Activated CD8-positive, alpha-beta T cell treated with anti-CD3 and anti-CD28 coated beads, Interleukin-2, amount 10 ng/mL, durations not matched to agents 7 days and 5 days (primary cell): ENCODE measurements around the gene CPA5. TPM values are rescaled to one million over a fixed set of nuclear protein-coding genes. Genes with fewer than 3 reads are reported as not detected.

Experiments
- ATAC-seq: fragments of 150-1000 bp; cut with Tn5 transposase; one replicate; pipeline ENCODE4 v1.10.0; 2021; ENCODE audit warnings: moderate library complexity
- CTCF ChIA-PET: fragments of 350-600 bp; sonication (Branson Sonifier 250); formaldehyde crosslinking; loops from one replicate; lab custom pipeline; 2021; ENCODE audit warnings: antibody characterized with exemption; lab: Charles Lee
- POLR2A ChIA-PET: fragments of 350-600 bp; sonication (Branson Sonifier 250); formaldehyde crosslinking; loops from one replicate; lab custom pipeline; 2021; ENCODE audit warnings: antibody characterized with exemption; lab: Charles Lee
- DNase-seq: peaks from one replicate; pipeline ENCODE4 v3.0.0-alpha.2; 2020
- H3K27ac Mint-ChIP-seq: one replicate; pipeline ENCODE4 v1.8.0; 2021; ENCODE audit warnings: mild to moderate bottlenecking, mixed read lengths
- H3K27me3 Mint-ChIP-seq: one replicate; pipeline ENCODE4 v1.8.0; 2021; ENCODE audit warnings: low read depth, mixed read lengths
- H3K36me3 Mint-ChIP-seq: one replicate; pipeline ENCODE4 v1.8.0; 2021; ENCODE audit warnings: low read depth, mixed read lengths
- H3K4me1 Mint-ChIP-seq: one replicate; pipeline ENCODE4 v1.8.0; 2021; ENCODE audit warnings: low read depth, mixed read lengths
- H3K4me3 Mint-ChIP-seq: one replicate; pipeline ENCODE4 v1.8.0; 2021; ENCODE audit warnings: mild to moderate bottlenecking, mixed read lengths
- H3K9me3 Mint-ChIP-seq: one replicate; pipeline ENCODE4 v1.8.0; 2022; ENCODE audit warnings: mixed read lengths; ENCODE audit not compliant: insufficient read depth
- total RNA-seq, 2 experiments: library from RNA; stranded (reverse); gene quantifications; one replicate each; pipeline ENCODE4 v1.2.3, GENCODE V29; 2021

Gene CPA5
- total RNA-seq, 2 experiments from 2014 or later: 0.31 TPM; not detected in 1

DNA sequence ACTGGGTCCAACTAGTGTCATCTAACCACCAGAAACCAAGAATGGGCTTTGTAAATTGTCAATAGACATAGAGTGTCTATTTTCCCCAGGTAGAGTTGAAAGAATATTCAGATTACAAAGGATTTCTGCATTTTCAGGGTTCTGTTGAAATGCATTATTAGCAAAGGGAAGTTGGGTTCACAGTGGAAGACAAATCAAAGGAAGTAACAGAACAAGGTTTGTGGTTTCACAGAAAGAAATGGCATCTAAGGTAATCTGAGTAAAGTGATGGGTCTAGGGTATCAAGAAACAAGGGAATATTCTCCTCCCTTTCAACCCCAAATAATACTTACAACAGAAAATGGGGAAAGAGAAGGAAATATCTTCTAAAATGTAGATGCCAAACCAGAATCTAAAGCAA is 70.4 kb downstream of the CPA5 start:
- peaks cover 47% of the 10 kb centered on the region for H3K36me3 Mint-ChIP-seq
- peak overlapping the region; percentile 44 for H3K4me3 Mint-ChIP-seq
- ChIA-PET POLR2A (no interaction called here), CTCF (interaction anchor here (1.6 kb wide), 1 partner anchor 21 kb away, joined by 5 read pairs; no protein-coding TSS in a partner anchor)
- peaks cover 69% of the 10 kb centered on the region for H3K4me1 Mint-ChIP-seq
- no peaks in the 10 kb centered on the region for H3K27me3 Mint-ChIP-seq
- no peak for DNase-seq
- ATAC-seq: peak; percentile 38
- H3K27ac Mint-ChIP-seq: peak overlapping the region; percentile 72
- H3K9me3 Mint-ChIP-seq: no peaks in the 10 kb centered on the region

DNA sequence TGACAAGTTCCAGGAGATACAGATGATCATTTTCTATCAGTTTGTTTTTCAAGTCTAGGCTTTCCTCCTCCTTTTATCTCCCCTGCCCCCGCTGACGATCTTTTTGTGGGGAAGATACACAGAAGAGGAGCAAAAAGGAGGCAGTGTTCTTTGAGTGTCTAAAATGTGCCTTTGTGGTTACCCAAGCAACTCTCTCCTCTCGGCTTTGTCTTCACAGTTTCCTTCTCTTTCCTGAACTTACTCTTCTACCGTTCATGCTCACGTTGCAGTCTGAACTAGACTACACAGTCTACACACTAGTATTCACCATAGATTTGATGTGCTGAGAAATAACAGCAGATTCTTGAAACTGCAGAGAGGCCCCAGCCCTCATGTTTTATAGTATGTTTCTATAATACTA is 72.6 kb downstream of the CPA5 start:
- Mint-ChIP-seq H3K9me3 (no peaks in the 10 kb centered on the region), H3K27ac (peak overlapping the region; percentile 96), H3K4me3 (peak overlapping the region; percentile 64), H3K36me3 (peaks cover 41% of the 10 kb centered on the region), H3K27me3 (no peaks in the 10 kb centered on the region), H3K4me1 (peaks cover 78% of the 10 kb centered on the region)
- DNase-seq (peak; percentile 45), ATAC-seq (peak; percentile 71)
- CTCF ChIA-PET: interaction anchor here (1.2 to 2.7 kb wide), 2 partner anchors 23 to 69 kb away, joined by 3 to 8 read pairs; no protein-coding TSS in a partner anchor
- POLR2A ChIA-PET: interaction anchor here (0.6 to 1.5 kb wide), 2 partner anchors 12 to 23 kb away, joined by 3 read pairs; no protein-coding TSS in a partner anchor

DNA sequence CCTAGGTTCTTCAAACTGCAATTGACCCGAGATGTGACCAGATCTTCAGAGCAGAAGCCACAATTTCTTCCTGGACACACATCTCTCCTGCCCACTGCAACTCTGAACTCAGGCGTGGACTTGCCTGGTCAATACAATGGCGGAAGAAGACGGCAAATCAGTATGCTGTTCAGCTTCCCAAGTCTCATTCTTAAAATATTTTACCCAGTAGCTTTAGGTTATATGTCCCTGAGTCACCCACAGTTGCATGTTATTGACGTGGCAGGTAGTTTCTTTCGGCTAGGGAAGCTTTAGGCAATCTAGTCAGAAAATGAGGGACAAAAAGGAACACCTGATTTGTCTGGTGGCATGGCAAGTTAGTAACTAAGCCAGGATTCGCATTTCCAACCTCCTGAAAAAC is 73.7 kb downstream of the CPA5 start:
- H3K9me3 Mint-ChIP-seq: no peaks in the 10 kb centered on the region
- ChIA-PET CTCF (interaction anchor here (0.7 to 2.7 kb wide), 3 partner anchors 20 to 68 kb away, joined by 3 to 8 read pairs (median 3); no protein-coding TSS in a partner anchor), POLR2A (interaction anchor here (1.5 kb wide), 1 partner anchor 24 kb away, joined by 3 read pairs; no protein-coding TSS in a partner anchor)
- peak overlapping the region; percentile 96 for H3K27ac Mint-ChIP-seq
- peaks cover 38% of the 10 kb centered on the region for H3K36me3 Mint-ChIP-seq
- ATAC-seq (no peak), DNase-seq (no peak)
- no peak overlapping the region for H3K4me3 Mint-ChIP-seq
- H3K4me1 Mint-ChIP-seq: peaks cover 83% of the 10 kb centered on the region
- H3K27me3 Mint-ChIP-seq: no peaks in the 10 kb centered on the region

Other genes starting within 250 kb of the CPA5 start
- gene TMEM209, start 139.4 kb upstream of the CPA5 start, total RNA-seq: 10 to 100 TPM; 40.2 to 43.4 TPM
- not detected for gene SSMEM1, start 137.0 kb upstream of the CPA5 start, total RNA-seq
- not detected for gene CPA2, start 78.0 kb upstream of the CPA5 start, total RNA-seq
- gene CPA4, start 51.7 kb upstream of the CPA5 start, total RNA-seq: not detected
- not detected for gene CPA1, start 35.7 kb downstream of the CPA5 start, total RNA-seq
- 10 to 100 TPM; 27.6 to 31.1 TPM for gene CEP41, start 96.2 kb downstream of the CPA5 start, total RNA-seq
- gene MEST, start 147.3 kb downstream of the CPA5 start, total RNA-seq: 1 to 10 TPM; 2.9 to 3.5 TPM